ENCODE measurements around the gene MFF. TPM values are rescaled to one million over a fixed set of nuclear protein-coding genes. Genes with fewer than 3 reads are reported as not detected.

Gene MFF
- total RNA-seq, 1 experiment from 2014 or later, result 83.3 TPM

DNA sequence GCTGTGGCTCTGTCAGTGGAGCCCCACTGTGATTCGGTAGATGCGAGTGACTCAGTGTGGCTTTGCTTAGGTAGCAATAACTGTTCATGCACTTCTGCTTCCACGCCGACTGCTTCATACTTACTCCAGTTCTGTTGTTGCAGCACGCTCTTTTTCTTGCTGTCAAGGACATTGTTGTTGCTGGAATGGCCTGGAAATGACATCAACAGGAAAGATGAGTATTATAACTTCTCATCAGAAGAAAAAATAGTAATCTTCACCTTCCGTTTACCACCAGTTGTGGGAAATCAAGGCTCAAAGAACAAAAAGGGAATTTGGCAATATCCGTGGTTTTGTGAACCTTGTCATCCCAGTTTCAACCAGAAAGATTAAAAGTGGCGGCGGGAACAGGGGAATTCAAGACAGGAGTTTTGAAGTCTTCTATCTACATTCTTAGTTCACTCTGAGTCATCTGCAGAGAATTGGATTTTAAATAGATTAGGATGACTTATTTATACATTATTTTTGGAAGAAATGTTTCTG is 45.8 kb downstream of the MFF start:
- no peak overlapping the region for H3T11ph ChIP-seq (ENCODE audit: low read length)
- H3K9ac ChIP-seq (ENCODE audit: extremely low read depth, insufficient read length, low read length), result no peak overlapping the region
- TF ChIP-seq, protein P1, sequence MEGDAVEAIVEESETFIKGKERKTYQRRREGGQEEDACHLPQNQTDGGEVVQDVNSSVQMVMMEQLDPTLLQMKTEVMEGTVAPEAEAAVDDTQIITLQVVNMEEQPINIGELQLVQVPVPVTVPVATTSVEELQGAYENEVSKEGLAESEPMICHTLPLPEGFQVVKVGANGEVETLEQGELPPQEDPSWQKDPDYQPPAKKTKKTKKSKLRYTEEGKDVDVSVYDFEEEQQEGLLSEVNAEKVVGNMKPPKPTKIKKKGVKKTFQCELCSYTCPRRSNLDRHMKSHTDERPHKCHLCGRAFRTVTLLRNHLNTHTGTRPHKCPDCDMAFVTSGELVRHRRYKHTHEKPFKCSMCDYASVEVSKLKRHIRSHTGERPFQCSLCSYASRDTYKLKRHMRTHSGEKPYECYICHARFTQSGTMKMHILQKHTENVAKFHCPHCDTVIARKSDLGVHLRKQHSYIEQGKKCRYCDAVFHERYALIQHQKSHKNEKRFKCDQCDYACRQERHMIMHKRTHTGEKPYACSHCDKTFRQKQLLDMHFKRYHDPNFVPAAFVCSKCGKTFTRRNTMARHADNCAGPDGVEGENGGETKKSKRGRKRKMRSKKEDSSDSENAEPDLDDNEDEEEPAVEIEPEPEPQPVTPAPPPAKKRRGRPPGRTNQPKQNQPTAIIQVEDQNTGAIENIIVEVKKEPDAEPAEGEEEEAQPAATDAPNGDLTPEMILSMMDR (conservative IDR thresholded peaks at IDR 0.05), result no peak
- H2BK5ac ChIP-seq (ENCODE audit: insufficient read length, low read length), result no peak overlapping the region
- no peaks in the 10 kb centered on the region for H3K4me1 Mint-ChIP-seq
- H4K91ac ChIP-seq (ENCODE audit: insufficient read length, low read depth, low read length), result no peak overlapping the region
- no peaks in the 10 kb centered on the region for H3K23me2 ChIP-seq (ENCODE audit: insufficient read length, low read depth, low read length, poor library complexity, severe bottlenecking)
- H2AK5ac ChIP-seq (ENCODE audit: insufficient read length, low read length), result no peak overlapping the region
- no CpG with 5 or more reads among the region's 9 CpGs for WGBS (ENCODE audit: extremely low coverage, insufficient read length, low lambda C conversion rate)
- no peak overlapping the region for H2BK20ac ChIP-seq (ENCODE audit: low read depth, low read length, poor library complexity, severe bottlenecking)
- H4K5ac ChIP-seq (ENCODE audit: insufficient read length, low read depth, low read length), result no peak overlapping the region
- H3K4me1 ChIP-seq (ENCODE audit: insufficient read depth, low read length), result no peaks in the 10 kb centered on the region; the same call in 1 of the 2 replicates
- H3K4me3 Mint-ChIP-seq, result no peak overlapping the region
- no peak overlapping the region for H3K14ac ChIP-seq (ENCODE audit: insufficient read depth, low read length)
- H3K9me3 ChIP-seq (ENCODE audit: control insufficient read depth, low read depth, low read length), result no peaks in the 10 kb centered on the region
- H3K27ac Mint-ChIP-seq, result no peak overlapping the region
- no peak overlapping the region for H3K4me2 ChIP-seq (ENCODE audit: insufficient read depth, insufficient read length, low read length)
- H3K56ac ChIP-seq (ENCODE audit: insufficient read length, low read depth, low read length), result no peak overlapping the region
- no peak for DNase-seq
- H2BK15ac ChIP-seq (ENCODE audit: low read depth, low read length), result no peak overlapping the region
- no peak overlapping the region for H2BK12ac ChIP-seq (ENCODE audit: insufficient read length, low read depth, low read length)
- no peak overlapping the region for H3K4ac ChIP-seq (ENCODE audit: low read depth, low read length)
- no peaks in the 10 kb centered on the region for H3K79me1 ChIP-seq (ENCODE audit: insufficient read depth, low read depth, low read length, poor library complexity, severe bottlenecking)
- no peak overlapping the region for H2BK120ac ChIP-seq (ENCODE audit: low read depth, low read length, poor library complexity, severe bottlenecking)
- no peak overlapping the region for H2AFZ ChIP-seq (ENCODE audit: low read length)
- no peaks in the 10 kb centered on the region for H3K27me3 ChIP-seq (ENCODE audit: insufficient read depth, low read length)
- no peak overlapping the region for H3K23ac ChIP-seq (ENCODE audit: insufficient read length, low read depth, low read length)
- H3K79me2 ChIP-seq (ENCODE audit: insufficient read depth, low read length), result no peaks in the 10 kb centered on the region
- no peak overlapping the region for H4K8ac ChIP-seq (replicated peaks; ENCODE audit: insufficient read length, low read depth, low read length)
- H3K18ac ChIP-seq (ENCODE audit: insufficient read length, low read depth, low read length), result no peak overlapping the region
- H4K20me1 ChIP-seq (ENCODE audit: control insufficient read depth, insufficient read depth, insufficient read length), result no peaks in the 10 kb centered on the region
- H3K27ac ChIP-seq (ENCODE audit: insufficient read length, low read depth, low read length), result no peak overlapping the region
- H3K27me3 Mint-ChIP-seq (ENCODE audit: low read depth), result no peaks in the 10 kb centered on the region
- no peaks in the 10 kb centered on the region for H3K36me3 Mint-ChIP-seq (ENCODE audit: insufficient read depth in 1 of 3, low read depth in 3 of 3)
- H3K9me3 Mint-ChIP-seq, result no peaks in the 10 kb centered on the region
